DND-41 (cell line): ENCODE measurements around the gene FHOD3.

Experiments
- ATAC-seq: fragments of 200-7000 bp; cut with Tn5 transposase; 3 replicates; pipeline ENCODE4 v1.9.1; 2021; ENCODE audit warnings: low read depth; ENCODE audit not compliant: insufficient read depth
- DNase-seq: peaks from one replicate; pipeline ENCODE4 v3.0.0-alpha.2; 2020
- H2AFZ ChIP-seq: 2 replicates; pipeline ENCODE4 v1.6.0; 2012; ENCODE audit warnings: low read depth, low read length
- H3K27ac ChIP-seq: 2 replicates; pipeline ENCODE4 v1.5.1; 2012; ENCODE audit warnings: low read length, inconsistent platforms
- H3K27me3 ChIP-seq: fragments of 200-600 bp; sonication (generic); 2 replicates; pipeline ENCODE4 v1.6.0; 2012; ENCODE audit warnings: low read length, mild to moderate bottlenecking, inconsistent platforms; ENCODE audit not compliant: insufficient read depth, poor library complexity
- H3K36me3 ChIP-seq: 2 replicates; pipeline ENCODE4 v1.5.1; 2012; ENCODE audit warnings: low read length, inconsistent platforms; ENCODE audit not compliant: insufficient read depth
- H3K4me1 ChIP-seq: 2 replicates; pipeline ENCODE4 v1.5.1; 2012; ENCODE audit warnings: mild to moderate bottlenecking, low read length; ENCODE audit not compliant: insufficient read depth
- H3K4me2 ChIP-seq: 2 replicates; pipeline ENCODE4 v1.6.0; 2012; ENCODE audit warnings: mild to moderate bottlenecking, moderate library complexity, low read length, inconsistent platforms; ENCODE audit not compliant: insufficient read depth
- H3K4me3 ChIP-seq, 2 experiments: fragments of 200-600 bp in 1 of 2; shearing (Covaris generic) in 1 of 2; 2 replicates each; pipeline ENCODE4 v1.5.1; 2012 to 2016; ENCODE audit warnings: inconsistent platforms in 2 of 2, low read length in 2 of 2, mild to moderate bottlenecking in 2 of 2, low read depth in 1 of 2, moderate library complexity in 1 of 2
- H3K79me2 ChIP-seq: 2 replicates; pipeline ENCODE4 v1.6.0; 2012; ENCODE audit warnings: low read length, inconsistent platforms; ENCODE audit not compliant: insufficient read depth
- H3K9ac ChIP-seq: 2 replicates; pipeline ENCODE4 v1.6.0; 2012; ENCODE audit warnings: low read depth, mild to moderate bottlenecking, inconsistent platforms, low read length, moderate library complexity
- H3K9me3 ChIP-seq: 2 replicates; pipeline ENCODE4 v1.5.1; 2012; ENCODE audit warnings: low read length, moderate library complexity, mild to moderate bottlenecking, inconsistent platforms; ENCODE audit not compliant: insufficient read depth, severe bottlenecking
- H4K20me1 ChIP-seq: 2 replicates; pipeline ENCODE4 v1.6.0; 2012; ENCODE audit warnings: low read length; ENCODE audit not compliant: insufficient read depth
- EZH2 ChIP-seq: IDR thresholded peaks from 3 replicates; pipeline ENCODE4 v1.6.1; 2012; ENCODE audit warnings: borderline replicate concordance, low read depth, mild to moderate bottlenecking, moderate library complexity, low read length, inconsistent platforms; ENCODE audit not compliant: severe bottlenecking
- TF ChIP-seq, protein P1 (sequence below): IDR thresholded peaks from 2 replicates; pipeline ENCODE4 v1.5.1; 2012; ENCODE audit warnings: borderline replicate concordance, low read length, moderate library complexity, mild to moderate bottlenecking; ENCODE audit not compliant: poor library complexity, severe bottlenecking; ENCODE audit errors: extremely low read depth

The FHOD3 gene

GRCh38 chr18:36303211-36303844 lies 5.8 kb downstream of the FHOD3 start:
- Histone ChIP-seq H3K4me2 (no peak overlapping the region), H3K79me2 (no peaks in the 10 kb centered on the region), H4K20me1 (no peaks in the 10 kb centered on the region), H3K9ac (no peak overlapping the region), H2AFZ (no peak overlapping the region), H3K27ac (no peak overlapping the region), H3K9me3 (no peaks in the 10 kb centered on the region), H3K4me3 (no peak overlapping the region), H3K36me3 (no peaks in the 10 kb centered on the region), H3K27me3 (peaks cover 3% of the 10 kb centered on the region), H3K4me1 (no peaks in the 10 kb centered on the region)
- DNase-seq (no peak), ATAC-seq (no peak)
- TF ChIP-seq, protein P1, sequence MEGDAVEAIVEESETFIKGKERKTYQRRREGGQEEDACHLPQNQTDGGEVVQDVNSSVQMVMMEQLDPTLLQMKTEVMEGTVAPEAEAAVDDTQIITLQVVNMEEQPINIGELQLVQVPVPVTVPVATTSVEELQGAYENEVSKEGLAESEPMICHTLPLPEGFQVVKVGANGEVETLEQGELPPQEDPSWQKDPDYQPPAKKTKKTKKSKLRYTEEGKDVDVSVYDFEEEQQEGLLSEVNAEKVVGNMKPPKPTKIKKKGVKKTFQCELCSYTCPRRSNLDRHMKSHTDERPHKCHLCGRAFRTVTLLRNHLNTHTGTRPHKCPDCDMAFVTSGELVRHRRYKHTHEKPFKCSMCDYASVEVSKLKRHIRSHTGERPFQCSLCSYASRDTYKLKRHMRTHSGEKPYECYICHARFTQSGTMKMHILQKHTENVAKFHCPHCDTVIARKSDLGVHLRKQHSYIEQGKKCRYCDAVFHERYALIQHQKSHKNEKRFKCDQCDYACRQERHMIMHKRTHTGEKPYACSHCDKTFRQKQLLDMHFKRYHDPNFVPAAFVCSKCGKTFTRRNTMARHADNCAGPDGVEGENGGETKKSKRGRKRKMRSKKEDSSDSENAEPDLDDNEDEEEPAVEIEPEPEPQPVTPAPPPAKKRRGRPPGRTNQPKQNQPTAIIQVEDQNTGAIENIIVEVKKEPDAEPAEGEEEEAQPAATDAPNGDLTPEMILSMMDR, result no peak
- no peak for TF ChIP-seq EZH2

- Histone ChIP-seq H3K9ac (no peak overlapping the region), H3K79me2 (no peaks in the 10 kb centered on the region), H2AFZ (no peak overlapping the region), H4K20me1 (no peaks in the 10 kb centered on the region), H3K36me3 (no peaks in the 10 kb centered on the region), H3K4me3 (no peak overlapping the region), H3K27me3 (peaks cover 3% of the 10 kb centered on the region), H3K27ac (no peak overlapping the region), H3K4me1 (no peaks in the 10 kb centered on the region), H3K4me2 (no peak overlapping the region), H3K9me3 (no peaks in the 10 kb centered on the region)
- ATAC-seq (no peak), DNase-seq (no peak)
- TF ChIP-seq, protein P1, result no peak
- TF ChIP-seq EZH2, result no peak
Observed at GRCh38 chr18:36304723-36305122, 7.2 kb downstream of the FHOD3 start.

GRCh38 chr18:36305375-36305774 lies 7.9 kb downstream of the FHOD3 start:
- no peaks in the 10 kb centered on the region for H3K4me1 ChIP-seq
- no peak overlapping the region for H2AFZ ChIP-seq
- DNase-seq (no peak), ATAC-seq (no peak)
- no peak overlapping the region for H3K27ac ChIP-seq
- H3K9ac ChIP-seq, result no peak overlapping the region
- H3K36me3 ChIP-seq, result no peaks in the 10 kb centered on the region
- no peak overlapping the region for H3K4me3 ChIP-seq
- H3K79me2 ChIP-seq, result no peaks in the 10 kb centered on the region
- no peaks in the 10 kb centered on the region for H3K9me3 ChIP-seq
- H3K27me3 ChIP-seq, result peaks cover 3% of the 10 kb centered on the region
- no peak overlapping the region for H3K4me2 ChIP-seq
- H4K20me1 ChIP-seq, result no peaks in the 10 kb centered on the region
- TF ChIP-seq EZH2, result no peak
- TF ChIP-seq, protein P1, result no peak
